GM19099 (cell line): ENCODE data around the gene IKZF5.

ENCODE experiments used
- POLR2A ChIP-seq: IDR thresholded peaks from 3 replicates; pipeline ENCODE4 v1.6.1; 2011; ENCODE audit warnings: low read depth; ENCODE audit not compliant: insufficient read length; ENCODE audit errors: extremely low read depth

IKZF5 gene, protein sequence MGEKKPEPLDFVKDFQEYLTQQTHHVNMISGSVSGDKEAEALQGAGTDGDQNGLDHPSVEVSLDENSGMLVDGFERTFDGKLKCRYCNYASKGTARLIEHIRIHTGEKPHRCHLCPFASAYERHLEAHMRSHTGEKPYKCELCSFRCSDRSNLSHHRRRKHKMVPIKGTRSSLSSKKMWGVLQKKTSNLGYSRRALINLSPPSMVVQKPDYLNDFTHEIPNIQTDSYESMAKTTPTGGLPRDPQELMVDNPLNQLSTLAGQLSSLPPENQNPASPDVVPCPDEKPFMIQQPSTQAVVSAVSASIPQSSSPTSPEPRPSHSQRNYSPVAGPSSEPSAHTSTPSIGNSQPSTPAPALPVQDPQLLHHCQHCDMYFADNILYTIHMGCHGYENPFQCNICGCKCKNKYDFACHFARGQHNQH

DNA sequence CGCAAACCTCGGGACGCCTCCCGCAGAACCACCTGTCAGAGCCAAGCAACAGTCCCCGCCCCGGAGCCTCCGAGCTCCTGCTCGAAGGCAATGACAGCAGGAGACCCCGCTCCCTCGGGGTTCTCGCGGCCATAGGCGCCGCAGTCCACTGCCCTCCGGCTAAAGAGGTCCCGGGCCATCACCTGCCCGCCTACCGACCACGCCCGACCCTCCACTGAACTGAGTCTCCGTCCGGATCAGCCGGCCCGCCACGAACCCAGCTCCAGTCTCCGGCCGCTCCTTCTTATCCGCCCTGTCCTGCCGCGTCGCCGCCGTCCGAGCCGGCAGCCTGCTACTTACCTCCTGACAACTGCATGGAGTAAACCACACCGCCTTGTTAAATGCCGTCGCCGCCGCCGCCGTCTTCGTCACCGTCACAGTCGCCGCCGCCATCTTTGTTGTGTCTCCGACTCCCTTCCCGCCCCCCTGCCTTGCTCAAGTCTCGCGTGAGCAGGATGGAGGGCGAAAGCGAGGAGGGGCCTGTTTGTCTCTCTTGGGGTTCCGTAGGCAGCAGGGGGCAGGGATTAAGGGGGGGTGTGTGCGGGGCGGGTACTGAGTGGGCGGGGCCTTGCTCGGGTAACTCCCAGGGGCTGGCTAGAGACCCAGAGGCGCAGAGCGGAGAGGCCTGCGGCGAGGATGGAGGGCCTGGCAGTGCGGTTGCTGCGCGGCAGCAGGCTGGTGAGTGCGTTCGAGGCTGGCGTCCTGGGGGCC is at the start of gene IKZF5, which contains the start of gene ACADSB:
Gene IKZF5 (minus strand): TSS at position 441 of the 750 bp plus-strand sequence. CDS start 10,170 bp downstream, outside the sequence.
Gene ACADSB (plus strand): TSS at position 652 of the 750 bp plus-strand sequence. CDS start 24 bp downstream, at position 676.
- peak; percentile 95 for TF ChIP-seq POLR2A

DNA sequence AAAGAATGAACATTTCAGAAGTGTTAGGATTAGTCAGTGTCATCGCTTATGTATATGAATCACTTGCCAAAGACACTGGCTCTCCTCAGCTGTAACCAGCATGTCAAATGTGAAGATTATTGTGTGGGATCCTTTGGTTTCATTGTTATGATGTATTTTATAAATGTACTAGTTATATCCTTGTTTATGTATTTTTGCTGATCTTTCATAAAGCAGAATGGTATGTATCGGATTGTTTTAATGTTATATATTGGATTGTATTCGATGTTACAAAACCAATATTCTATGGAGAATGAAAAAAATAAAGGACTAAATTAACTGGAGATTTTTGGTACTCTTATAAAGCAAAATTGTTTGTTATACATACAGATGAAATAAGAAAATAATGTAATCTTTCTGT is 49.4 kb upstream of the IKZF5 start:
- no peak for TF ChIP-seq POLR2A

DNA sequence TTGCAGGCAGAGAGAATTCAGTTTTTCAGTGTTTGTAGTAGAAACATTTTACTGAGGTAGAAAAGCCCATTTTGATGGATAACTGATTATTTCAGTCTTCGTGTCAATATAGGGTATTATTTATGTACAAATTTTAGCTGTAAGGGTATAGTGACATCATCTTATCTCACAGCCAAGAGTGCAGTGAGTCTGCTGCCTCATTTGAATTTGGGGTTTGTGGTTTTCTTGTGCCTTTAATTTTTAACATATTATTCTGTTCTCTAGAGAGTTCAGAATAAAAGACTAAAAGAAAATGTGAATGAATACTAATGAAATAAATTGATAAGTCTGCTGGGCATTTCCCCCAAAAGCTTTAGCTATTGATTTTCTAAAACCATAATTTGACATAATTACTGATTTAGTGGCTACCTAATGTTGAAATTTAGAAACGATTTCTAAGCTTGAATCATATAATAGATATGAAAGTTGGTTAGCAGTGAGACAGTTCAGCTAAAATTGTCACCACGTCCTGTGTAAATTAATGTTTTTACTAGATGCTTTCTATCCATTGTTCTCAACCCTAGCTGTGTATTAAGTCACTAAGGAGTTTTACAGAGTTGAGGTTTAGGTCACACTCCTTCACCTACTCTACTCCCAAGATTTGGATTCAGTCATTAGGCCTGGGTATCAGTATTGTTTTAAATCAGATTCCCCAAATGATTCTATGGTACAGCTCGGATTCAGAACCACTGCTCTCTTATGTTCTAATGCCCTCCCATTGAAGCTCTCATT is 37.6 kb upstream of the IKZF5 start:
- no peak for TF ChIP-seq POLR2A

DNA sequence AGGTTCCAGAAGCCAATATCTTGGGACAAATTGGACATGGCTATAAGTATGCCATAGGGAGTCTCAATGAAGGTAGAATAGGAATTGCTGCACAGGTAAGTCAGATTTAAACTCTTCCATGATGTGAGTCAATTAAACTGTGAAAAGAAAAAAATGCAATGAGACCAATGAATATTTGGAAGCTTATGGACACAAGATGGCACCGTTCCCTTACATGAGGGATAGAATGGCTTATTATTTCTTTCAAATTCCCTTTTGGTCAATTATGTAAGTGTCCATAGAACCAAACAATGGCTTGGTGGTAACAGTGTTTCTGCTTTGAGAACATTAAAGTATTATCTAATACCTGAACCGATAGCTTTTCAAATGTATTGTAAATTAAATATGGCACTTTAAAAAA is 35.8 kb upstream of the IKZF5 start:
- no peak for TF ChIP-seq POLR2A

DNA sequence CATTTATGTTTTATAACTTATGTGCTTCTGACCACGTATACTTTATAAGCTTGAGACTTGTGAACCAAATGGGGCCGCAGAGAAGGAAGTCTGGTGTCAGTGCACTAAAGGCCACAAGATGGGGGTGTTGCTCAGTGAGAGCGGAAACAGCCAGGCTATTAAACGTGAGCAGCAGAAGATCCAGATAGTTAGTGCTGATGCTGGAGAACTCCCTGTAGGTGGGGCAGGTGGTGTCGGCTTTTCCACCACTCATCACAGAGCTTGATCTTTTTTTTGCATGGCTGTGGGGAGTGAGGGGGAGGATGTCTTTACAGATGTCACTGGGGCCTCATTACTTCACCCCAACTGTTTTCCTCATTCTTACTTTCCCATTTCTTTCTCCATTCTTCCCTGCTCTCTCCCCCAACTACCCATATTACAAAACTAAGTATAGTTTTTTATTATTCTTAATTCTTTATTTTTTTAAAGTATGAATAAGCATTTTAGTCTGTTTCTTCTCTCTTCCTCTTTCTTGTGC is 34.9 kb upstream of the IKZF5 start:
- TF ChIP-seq POLR2A = no peak

DNA sequence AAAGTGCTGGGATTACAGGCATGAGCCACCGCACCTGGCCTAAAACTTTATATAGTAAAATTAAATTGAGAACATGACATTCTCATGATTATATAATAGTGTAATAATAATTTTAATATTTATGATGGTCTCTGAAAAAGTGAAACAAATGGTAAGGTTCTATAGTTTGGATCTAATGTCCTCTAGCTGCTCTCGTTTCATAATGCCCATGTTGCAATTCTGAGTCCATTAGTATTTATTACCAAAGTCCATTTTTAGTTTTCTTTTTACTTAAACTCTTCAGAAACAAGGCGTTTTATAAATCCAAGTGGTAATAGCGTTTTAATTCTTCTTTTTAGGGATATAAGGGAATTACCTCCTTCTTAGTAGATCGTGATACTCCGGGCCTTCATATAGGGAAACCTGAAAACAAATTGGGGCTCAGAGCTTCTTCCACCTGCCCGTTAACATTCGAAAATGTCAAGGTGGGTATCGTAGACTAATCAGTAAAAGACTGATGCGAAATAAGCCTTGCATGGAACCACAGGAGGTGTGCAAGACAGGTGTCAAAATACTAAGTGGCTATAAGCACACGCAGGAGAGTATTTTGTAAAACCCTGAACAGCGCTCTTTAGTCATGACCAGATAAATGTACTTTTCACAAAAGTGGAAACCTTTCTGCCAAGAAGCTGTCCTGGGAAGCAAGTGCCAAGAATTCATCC is 34.3 kb upstream of the IKZF5 start:
- TF ChIP-seq POLR2A = no peak

DNA sequence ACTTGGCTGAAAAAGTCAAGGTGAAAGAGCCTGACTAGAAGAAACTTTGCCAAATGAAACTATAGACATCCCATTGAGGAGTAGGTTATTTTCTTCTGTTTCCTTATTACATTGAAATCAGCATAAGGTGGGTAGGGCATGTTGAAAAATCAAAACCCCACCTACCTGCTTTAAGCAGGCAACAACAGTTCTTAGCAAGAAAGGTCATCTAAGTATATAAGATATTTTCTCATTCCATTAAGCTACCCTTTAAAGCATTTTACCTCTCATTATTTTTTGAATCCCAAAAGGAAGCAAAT is 31.0 kb upstream of the IKZF5 start:
- TF ChIP-seq POLR2A = no peak

DNA sequence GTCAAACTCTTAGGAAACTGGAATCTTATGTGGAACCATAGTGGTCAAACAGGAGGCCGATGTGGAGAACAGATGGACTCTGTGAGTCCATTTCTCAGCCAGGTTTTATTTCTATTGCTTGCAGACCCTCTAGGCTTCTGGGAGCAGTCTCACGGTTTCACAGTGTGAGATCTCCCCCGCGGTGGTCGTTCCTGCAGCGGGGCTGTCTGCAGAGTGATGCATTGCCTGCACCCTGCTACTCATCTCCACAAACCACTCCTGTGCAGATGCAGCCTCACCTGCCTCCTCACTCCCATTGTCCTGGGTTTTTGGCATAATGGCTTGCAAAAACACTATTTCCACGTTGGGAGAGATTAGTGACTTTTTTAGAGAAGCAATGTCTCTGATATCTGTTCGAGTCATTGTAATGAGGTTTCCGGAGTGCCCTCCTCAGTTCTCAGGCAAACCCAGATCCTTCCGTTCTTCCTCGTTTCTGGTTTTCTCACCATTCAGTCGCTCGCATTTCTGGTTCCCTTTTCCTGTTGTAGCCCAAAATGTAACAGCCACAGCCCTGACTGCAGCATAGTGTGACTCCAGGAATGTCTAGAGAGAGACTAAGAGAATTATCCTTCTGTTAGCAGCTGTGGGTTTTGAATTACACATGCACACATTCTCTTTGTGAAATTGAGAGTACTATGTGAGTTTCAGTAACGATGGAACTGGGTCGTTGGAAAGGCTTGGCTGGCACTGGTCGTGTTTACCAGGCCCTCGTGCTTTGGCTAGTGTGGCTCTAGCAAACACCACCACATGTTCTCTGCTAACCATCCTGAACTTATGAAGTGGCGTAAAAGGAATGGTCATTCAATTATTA is 30.4 kb upstream of the IKZF5 start:
- TF ChIP-seq POLR2A = no peak

DNA sequence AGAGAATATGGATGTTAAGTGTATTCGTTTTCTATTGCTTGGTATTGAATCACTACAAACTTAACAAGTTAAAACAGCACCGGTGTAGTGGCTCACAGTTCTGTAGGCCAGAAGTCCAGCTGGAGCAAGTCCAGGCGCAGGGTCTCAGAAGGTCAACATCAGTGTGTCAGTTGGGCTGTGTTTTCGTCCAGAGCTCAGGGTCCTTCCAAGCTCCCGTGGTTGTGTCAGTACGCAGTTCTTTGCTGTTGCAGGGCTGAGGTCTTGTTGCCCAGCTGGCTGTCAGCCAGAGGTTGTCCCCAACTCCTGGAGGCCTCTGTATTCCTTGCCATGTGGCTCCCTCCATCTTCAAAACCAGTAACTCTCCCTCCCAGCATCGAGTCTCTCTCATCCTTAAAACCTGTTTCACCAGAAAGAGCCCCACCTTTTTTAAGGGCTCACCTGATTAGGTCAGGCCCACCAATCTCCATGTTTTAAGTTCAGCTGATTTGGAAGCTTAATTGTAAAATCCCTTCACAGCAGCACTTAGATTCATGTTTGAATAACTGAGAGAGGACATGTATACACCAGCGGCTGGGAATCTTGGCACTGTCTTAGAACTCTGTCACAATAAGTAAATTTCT is 27.0 kb upstream of the IKZF5 start:
- no peak for TF ChIP-seq POLR2A

DNA sequence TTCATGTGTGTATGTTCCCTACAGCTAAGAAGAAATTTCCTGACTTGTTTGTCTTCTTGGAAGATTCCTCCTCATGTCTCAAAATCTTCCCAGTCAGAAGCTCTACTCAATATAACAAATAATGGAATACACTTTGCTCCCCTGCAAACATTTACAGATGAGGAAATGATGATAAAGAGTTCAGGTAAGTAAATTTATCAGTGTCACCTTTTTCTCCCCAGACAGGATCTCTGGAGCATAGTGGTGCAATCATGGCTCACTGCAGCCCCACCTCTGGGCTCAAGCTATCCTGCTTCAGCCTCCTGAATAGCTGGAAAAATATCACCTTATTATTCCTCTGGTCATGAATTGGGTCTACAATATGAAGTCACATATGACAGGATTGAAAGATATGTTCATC is 25.7 kb upstream of the IKZF5 start:
- no peak for TF ChIP-seq POLR2A

DNA sequence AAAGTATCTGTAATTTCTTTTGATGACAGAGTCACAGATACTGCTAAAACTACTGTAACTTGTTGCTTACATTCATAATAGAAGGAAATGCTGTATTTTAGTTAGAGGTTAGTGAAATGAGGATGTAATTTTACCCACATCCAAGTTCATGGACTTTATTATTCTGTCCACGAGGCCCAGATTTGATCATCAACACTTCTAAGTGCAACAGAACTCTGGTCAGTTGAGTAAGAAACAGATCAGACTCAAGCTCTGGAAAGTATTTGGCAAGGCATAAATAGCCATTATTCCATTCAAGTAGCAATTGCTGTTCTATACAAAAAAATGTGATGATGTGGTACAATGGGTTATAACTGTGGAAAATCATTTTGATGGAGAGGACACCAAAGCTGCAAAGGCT is 22.5 kb upstream of the IKZF5 start:
- no peak for TF ChIP-seq POLR2A

DNA sequence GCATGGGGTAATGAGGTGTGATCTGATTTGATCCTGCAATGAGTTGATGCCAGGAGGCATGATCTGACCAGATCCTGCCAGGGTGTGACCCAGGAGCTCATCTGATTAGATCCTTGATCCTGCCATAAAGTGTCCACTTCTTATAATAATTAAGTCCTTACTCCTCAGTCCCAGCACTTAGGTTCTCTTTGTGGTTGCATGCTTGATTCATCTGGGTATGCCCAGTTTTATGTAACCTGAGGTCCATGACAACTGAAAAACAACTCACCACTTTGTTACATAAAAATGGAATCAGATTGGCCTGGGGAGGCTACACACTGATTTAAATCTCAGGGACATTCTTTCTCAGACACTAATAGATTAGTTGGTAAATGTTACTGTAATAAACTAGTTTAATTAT is 19.3 kb upstream of the IKZF5 start:
- TF ChIP-seq POLR2A = no peak

DNA sequence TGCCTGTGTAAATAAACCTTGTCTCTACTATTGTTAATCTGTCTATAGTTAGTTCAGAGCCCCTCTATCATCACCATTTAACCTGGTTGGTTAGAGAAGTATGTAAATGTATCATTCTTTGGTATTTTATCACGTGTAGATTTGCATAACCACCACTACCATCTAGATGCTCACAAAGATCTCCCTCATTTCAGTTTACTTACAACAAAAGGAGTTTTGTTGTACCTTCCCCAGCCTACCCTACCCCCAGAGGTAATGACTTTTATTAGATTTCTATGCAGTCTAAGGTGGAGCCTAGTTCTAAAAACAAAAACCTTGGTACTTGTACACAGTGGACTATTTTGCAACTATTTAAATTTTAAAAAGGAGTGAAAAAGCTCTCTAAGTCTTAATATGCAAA is 17.7 kb upstream of the IKZF5 start:
- TF ChIP-seq POLR2A = no peak
